Endodermal cell (in vitro differentiated cells): ENCODE measurements around the gene BRD1. TPM values are rescaled to one million over a fixed set of nuclear protein-coding genes. Genes with fewer than 3 reads are reported as not detected.
A peak's percentile ranks its signal among the peaks of the same experiment; 100 is the strongest.

Source experiments
- DNase-seq: peaks from one replicate; pipeline ENCODE4 v3.0.0-alpha.2; 2017
- H3K27ac ChIP-seq: 2 replicates; pipeline ENCODE4 v1.5.1; 2013; ENCODE audit warnings: mild to moderate bottlenecking, low read depth, low read length, moderate library complexity
- H3K27me3 ChIP-seq: 2 replicates; pipeline ENCODE4 v1.6.1; 2013; ENCODE audit warnings: mild to moderate bottlenecking, low read length, moderate library complexity; ENCODE audit not compliant: insufficient read depth, control insufficient read depth, poor library complexity, severe bottlenecking
- H3K36me3 ChIP-seq: 2 replicates; pipeline ENCODE4 v1.7.0; 2013; ENCODE audit warnings: mild to moderate bottlenecking, low read length, moderate library complexity; ENCODE audit not compliant: control insufficient read depth, insufficient read depth
- H3K4me1 ChIP-seq: one replicate; pipeline ENCODE4 v1.7.0; 2013; ENCODE audit warnings: low read length; ENCODE audit not compliant: control insufficient read depth, insufficient read depth
- H3K4me3 ChIP-seq: 2 replicates; pipeline ENCODE4 v1.5.1; 2013; ENCODE audit warnings: mild to moderate bottlenecking, low read length, moderate library complexity
- H3K9ac ChIP-seq: 2 replicates; pipeline ENCODE4 v1.6.1; 2013; ENCODE audit warnings: mild to moderate bottlenecking, low read length, moderate library complexity; ENCODE audit not compliant: poor library complexity, severe bottlenecking; ENCODE audit errors: extremely low read depth
- H3K9me3 ChIP-seq: 2 replicates; pipeline ENCODE4 v1.6.1; 2013; ENCODE audit warnings: mild to moderate bottlenecking, low read length, moderate library complexity; ENCODE audit not compliant: control insufficient read depth
- H3K27ac Mint-ChIP-seq: 2 replicates; pipeline ENCODE4 v1.8.0; 2020; ENCODE audit warnings: mixed read lengths
- H3K27me3 Mint-ChIP-seq: 2 replicates; pipeline ENCODE4 v1.8.0; 2021; ENCODE audit warnings: mild to moderate bottlenecking, mixed read lengths; ENCODE audit not compliant: insufficient read depth
- H3K36me3 Mint-ChIP-seq: 2 replicates; pipeline ENCODE4 v1.8.0; 2020; ENCODE audit warnings: low read depth, mixed read lengths
- H3K4me1 Mint-ChIP-seq: 2 replicates; pipeline ENCODE4 v1.8.0; 2020; ENCODE audit warnings: mixed read lengths
- H3K4me3 Mint-ChIP-seq: 2 replicates; pipeline ENCODE4 v1.8.0; 2020; ENCODE audit warnings: mild to moderate bottlenecking, moderate library complexity, mixed read lengths
- H3K9me3 Mint-ChIP-seq: 2 replicates; pipeline ENCODE4 v1.8.0; 2020; ENCODE audit warnings: mild to moderate bottlenecking, mixed read lengths
- CTCF ChIP-seq: fragments of 200-600 bp; sonication (generic); conservative IDR thresholded peaks from 2 replicates; pipeline ENCODE4 v1.5.0; 2021; ENCODE audit warnings: antibody characterized with exemption, mild to moderate bottlenecking
- WGBS, 2 experiments: methylation state at CpG; one replicate each; pipeline versions ENCODE4 v1.1.5 to v1.1.7; 2013; ENCODE audit warnings: missing lambda C conversion rate in 2 of 2, mixed read lengths in 1 of 2; ENCODE audit not compliant: insufficient coverage in 1 of 2, insufficient read length in 1 of 2; 5-methylcytosine and 5-hydroxymethylcytosine counted together
- total RNA-seq, 2 donors: library from RNA; stranded (reverse); fragmentation: NEBNext Ultra II Directional in 1 of 2; extraction: Animal tissue kit (Norgen Biotek cat#: 25700) in 1 of 2; gene quantifications; 2 replicates in 1 of 2; 3 replicates in 1 of 2; pipeline ENCODE4 v1.2.1, GENCODE V29; 2021

The BRD1 gene
- total RNA-seq, 2 donors from 2014 or later: 49.5 to 54.9 TPM

- H3K4me1 Mint-ChIP-seq: peaks cover 8% of the 10 kb centered on the region
- no peak overlapping the region for H3K9ac ChIP-seq
- no peaks in the 10 kb centered on the region for H3K36me3 ChIP-seq
- no peaks in the 10 kb centered on the region for H3K9me3 Mint-ChIP-seq
- H3K36me3 Mint-ChIP-seq: no peaks in the 10 kb centered on the region
- peaks cover 2% of the 10 kb centered on the region for H3K4me1 ChIP-seq
- H3K4me3 ChIP-seq: no peak overlapping the region
- H3K27ac Mint-ChIP-seq: no peak overlapping the region
- H3K27ac ChIP-seq: no peak overlapping the region
- H3K4me3 Mint-ChIP-seq: peak overlapping the region; percentile 48
- H3K9me3 ChIP-seq: no peaks in the 10 kb centered on the region
- no peak for DNase-seq
- peaks cover 70% of the 10 kb centered on the region for H3K27me3 Mint-ChIP-seq
- no peak for TF ChIP-seq CTCF
- WGBS, 2 experiments: 41 to 53% methylated on average over 11 to 31 of the region's 31 CpGs
- H3K27me3 ChIP-seq: peaks cover 76% of the 10 kb centered on the region
Observed at GRCh38 chr22:49850021-49850911, 22.6 kb upstream of the BRD1 start.

- Mint-ChIP-seq H3K36me3 (no peaks in the 10 kb centered on the region), H3K9me3 (no peaks in the 10 kb centered on the region), H3K27me3 (peaks cover 78% of the 10 kb centered on the region), H3K4me3 (peak overlapping the region; percentile 48), H3K4me1 (no peaks in the 10 kb centered on the region), H3K27ac (no peak overlapping the region)
- Histone ChIP-seq H3K27me3 (peaks cover 84% of the 10 kb centered on the region), H3K9ac (no peak overlapping the region), H3K4me3 (peak overlapping the region; percentile 62), H3K27ac (no peak overlapping the region), H3K4me1 (no peaks in the 10 kb centered on the region), H3K9me3 (no peaks in the 10 kb centered on the region), H3K36me3 (no peaks in the 10 kb centered on the region)
- WGBS, 2 experiments: 5% methylated on average over 22 to 89 of the region's 89 CpGs
- no peak for DNase-seq
- no peak for TF ChIP-seq CTCF
Observed at GRCh38 chr22:49849161-49850020, 21.7 kb upstream of the BRD1 start.

GRCh38 chr22:49848690-49849160, 21.1 kb upstream of the BRD1 start:
- Mint-ChIP-seq H3K27ac (no peak overlapping the region), H3K4me3 (peak overlapping the region; percentile 64), H3K27me3 (peaks cover 83% of the 10 kb centered on the region), H3K36me3 (no peaks in the 10 kb centered on the region), H3K9me3 (no peaks in the 10 kb centered on the region), H3K4me1 (no peaks in the 10 kb centered on the region)
- no peak overlapping the region for H3K27ac ChIP-seq
- no peaks in the 10 kb centered on the region for H3K36me3 ChIP-seq
- no peaks in the 10 kb centered on the region for H3K4me1 ChIP-seq
- H3K27me3 ChIP-seq: peaks cover 91% of the 10 kb centered on the region
- 0 to 1% methylated on average over 1 to 51 of the region's 51 CpGs for WGBS, 2 experiments
- H3K9ac ChIP-seq: no peak overlapping the region
- no peak for TF ChIP-seq CTCF
- no peaks in the 10 kb centered on the region for H3K9me3 ChIP-seq
- peak overlapping the region; percentile 62 for H3K4me3 ChIP-seq
- DNase-seq: no peak
